Activated CD4-positive, CD25-positive, alpha-beta regulatory T cell treated with anti-CD3 and anti-CD28 coated beads, Interleukin-2, amount 50 U/mL, for 24 hours (primary cell): ENCODE results near the gene UBL4B.

Experiments
- ATAC-seq, 2 donors: fragments of 150-1000 bp; cut with Tn5 transposase; one replicate each; pipeline ENCODE4 v1.10.0; 2021; ENCODE audit warnings: mild to moderate bottlenecking in 1 of 2, moderate library complexity in 1 of 2

UBL4B gene

DNA sequence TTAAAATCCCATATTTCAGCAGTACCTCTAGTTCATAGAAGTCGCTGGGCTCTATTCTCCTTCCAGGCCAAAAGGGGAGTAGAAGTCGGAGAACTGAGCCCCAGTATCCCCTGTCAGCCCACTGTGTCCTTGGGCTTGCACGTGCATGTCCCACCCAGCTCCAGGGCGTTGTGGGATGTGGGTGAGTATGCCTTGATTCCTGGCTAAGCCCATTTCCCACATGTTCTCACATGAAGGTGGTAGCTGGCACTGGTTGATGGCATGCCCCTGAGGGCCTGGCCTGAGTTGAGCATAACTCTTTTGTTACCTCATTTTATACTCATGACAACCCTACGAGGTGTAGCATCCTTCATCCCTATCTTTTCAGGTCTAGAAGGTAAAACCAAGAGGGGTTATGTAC lies 46.0 kb downstream of the UBL4B start:
- ATAC-seq, result no peak

DNA sequence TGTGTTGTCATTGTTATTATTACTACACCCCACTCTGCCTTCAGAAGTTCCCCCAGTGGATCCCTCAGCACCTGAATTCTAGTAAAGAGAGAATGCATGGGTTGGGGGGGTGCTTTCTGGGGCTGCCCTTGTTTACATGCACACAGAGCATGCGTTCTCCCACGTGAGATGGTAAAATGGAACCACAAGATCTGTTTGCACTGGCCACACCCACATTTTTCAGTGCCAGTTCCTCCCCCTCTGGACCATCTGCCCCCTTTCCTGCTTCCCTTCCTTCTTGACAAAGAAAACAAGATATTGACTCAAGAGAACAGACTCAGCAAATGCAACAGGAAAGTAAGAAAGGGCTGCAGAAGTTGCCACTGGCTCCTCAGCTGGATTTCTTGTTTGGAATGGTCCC lies 46.9 kb downstream of the UBL4B start:
- no peak for ATAC-seq

DNA sequence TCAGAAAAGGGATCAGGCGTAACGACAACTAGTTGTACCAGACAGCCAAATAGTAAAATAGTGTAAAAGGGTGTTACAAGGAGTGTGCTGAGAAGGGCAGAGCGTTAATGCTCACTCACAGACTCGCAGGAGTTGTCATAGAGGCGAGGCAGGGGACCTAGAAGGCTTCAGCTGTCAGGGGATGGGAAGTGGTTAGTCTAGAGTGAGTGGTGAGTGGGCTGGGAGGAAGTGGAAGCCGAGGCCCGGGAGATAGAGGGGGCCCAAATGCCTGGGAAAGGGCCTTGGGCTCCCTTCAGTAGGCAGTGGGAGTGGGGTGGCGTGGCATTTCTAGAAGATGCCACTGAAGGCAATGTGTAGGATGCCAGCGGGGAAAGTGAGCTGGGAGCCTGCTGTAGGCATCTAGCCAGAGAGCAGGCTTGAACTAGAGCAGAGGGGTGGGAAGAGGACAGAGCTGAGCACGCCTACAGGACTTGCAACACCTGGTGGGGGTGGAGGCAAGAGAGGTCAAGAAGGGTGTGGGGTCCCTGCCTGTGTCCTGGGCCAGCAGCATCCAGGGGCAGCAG lies 48.4 kb downstream of the UBL4B start:
- no peak for ATAC-seq

DNA sequence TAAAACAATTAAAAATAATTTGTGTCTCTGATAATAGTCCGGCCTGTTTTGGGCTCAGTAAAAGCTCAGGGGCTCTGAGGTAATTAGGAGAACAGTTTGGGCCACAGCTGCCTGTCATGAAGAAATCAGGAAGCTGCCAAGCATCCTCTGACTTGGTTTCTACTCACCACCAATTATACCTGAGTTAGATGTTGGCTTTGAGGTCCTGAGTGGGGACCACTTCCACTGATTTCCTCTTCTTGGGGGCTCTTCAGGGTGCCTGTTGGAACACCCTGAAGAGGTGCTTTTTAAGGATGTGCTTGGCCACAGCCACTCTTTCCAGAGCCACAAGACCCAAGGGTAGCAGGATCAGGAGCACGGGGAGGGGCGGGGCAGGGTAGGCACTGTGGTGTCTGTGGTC lies 48.9 kb downstream of the UBL4B start:
- no peak for ATAC-seq

DNA sequence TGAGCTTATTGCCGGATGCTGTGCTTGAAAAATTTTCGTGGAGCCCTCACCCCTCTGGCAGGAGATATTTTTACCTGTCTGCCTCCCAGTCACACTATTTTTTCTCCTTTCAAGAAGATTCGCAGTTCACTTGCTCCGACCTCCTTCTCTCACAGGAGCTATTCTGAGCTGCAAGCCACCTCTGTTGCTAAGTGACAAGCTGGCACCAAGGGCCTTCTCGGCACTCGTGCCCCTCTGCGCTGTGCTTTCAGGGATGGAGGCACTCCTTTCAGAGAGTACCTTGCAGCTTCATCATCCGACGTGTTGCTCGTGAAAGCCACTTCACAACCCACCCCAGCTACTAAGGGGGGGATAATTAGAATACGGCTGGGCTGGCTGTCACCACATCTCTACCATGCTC lies 49.6 kb downstream of the UBL4B start:
- no peak for ATAC-seq
